Epidermal melanocyte (primary cell): ENCODE measurements around the gene TELO2.

Experiments used
- DNase-seq: peaks from one replicate; pipeline ENCODE4 v3.0.0; 2011; ENCODE audit warnings: low spot score; ENCODE audit not compliant: insufficient read length

Gene TELO2

GRCh38 chr16:1492923-1493745, at the start of gene TELO2:
Gene TELO2, plus strand, starts transcription at chr16:1493360. Its CDS starts 922 bp downstream, at chr16:1494282.
- DNase-seq = peak; percentile 92

GRCh38 chr16:1443403-1443973, 49.7 kb upstream of the TELO2 start:
- no peak for DNase-seq

GRCh38 chr16:1443980-1444729, 49.0 kb upstream of the TELO2 start, which contains the start of gene CCDC154:
Gene CCDC154, minus strand, starts transcription at chr16:1444556. Its CDS starts 234 bp downstream, at chr16:1444322.
- no peak for DNase-seq

GRCh38 chr16:1444730-1445517, 48.2 kb upstream of the TELO2 start:
- no peak for DNase-seq

GRCh38 chr16:1445518-1446203, 47.5 kb upstream of the TELO2 start:
- no peak for DNase-seq

- DNase-seq = no peak
Measured at GRCh38 chr16:1446296-1447080, 46.7 kb upstream of the TELO2 start.

GRCh38 chr16:1447965-1448364, 45.2 kb upstream of the TELO2 start:
- DNase-seq = no peak

GRCh38 chr16:1448536-1449116, 44.5 kb upstream of the TELO2 start:
- no peak for DNase-seq

- DNase-seq = no peak
Measured at GRCh38 chr16:1449201-1449788, 43.9 kb upstream of the TELO2 start.

- DNase-seq = no peak
Measured at GRCh38 chr16:1450218-1450617, 42.9 kb upstream of the TELO2 start.

GRCh38 chr16:1450841-1451240, 42.3 kb upstream of the TELO2 start:
- no peak for DNase-seq

GRCh38 chr16:1451702-1452392, 41.3 kb upstream of the TELO2 start:
- no peak for DNase-seq

GRCh38 chr16:1452530-1452929, 40.6 kb upstream of the TELO2 start:
- no peak for DNase-seq

GRCh38 chr16:1453316-1453715, 39.8 kb upstream of the TELO2 start:
- no peak for DNase-seq

- no peak for DNase-seq
Measured at GRCh38 chr16:1454561-1454960, 38.6 kb upstream of the TELO2 start.

GRCh38 chr16:1455190-1456171, 37.7 kb upstream of the TELO2 start:
- DNase-seq = no peak

GRCh38 chr16:1456951-1457350, 36.2 kb upstream of the TELO2 start:
- no peak for DNase-seq
